ENCODE data around the gene VSIG10.
"Not testable (repeated sequence)": the region's sequence is repeated elsewhere in the genome, so short reads cannot be mapped to it uniquely, and the experiment has no call there.

VSIG10 gene

DNA sequence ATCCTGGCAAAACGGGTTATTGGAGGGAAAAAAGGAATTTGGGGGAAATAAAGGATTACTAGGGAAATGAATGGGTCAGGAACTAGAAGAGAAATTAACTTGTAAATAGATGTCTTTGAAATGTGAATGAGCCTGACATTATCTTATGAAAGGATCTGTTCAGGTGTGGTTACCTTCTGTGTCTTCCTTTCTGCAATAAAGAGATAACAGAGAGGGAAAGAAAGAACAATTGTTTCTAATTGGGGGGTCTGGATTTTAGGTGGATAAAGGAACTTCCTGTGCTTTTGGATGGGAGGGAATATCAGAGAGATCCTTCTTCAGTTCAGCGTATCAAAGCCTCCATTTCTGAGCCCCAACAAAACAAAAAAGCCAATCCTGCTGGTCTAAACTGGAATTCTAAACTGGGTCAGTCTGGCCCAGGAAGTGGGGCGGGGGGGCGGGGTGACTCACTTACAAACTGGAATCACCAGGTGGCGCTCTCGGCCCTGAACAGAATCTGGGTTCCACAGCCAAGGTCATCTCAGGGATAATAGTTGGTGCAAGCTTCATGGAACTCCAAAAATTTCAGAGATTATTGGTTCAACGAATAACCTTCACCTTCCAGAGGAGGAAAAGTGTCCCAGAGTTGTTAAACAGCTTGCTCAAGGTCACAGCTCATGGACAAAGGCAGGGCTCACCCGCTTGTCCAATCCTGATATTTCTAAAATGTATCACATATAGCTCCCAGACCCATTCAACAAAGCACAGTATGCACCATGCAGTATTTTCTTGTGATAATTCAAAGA, 17.0 kb upstream of the VSIG10 start:
- intact Hi-C loops (cut with DNase I): loop anchor here (5.0 kb wide), 1 partner anchor 257 kb away; the partner anchor contains the start of gene SUDS3
- DNase-seq: peak; percentile 61 to 93 (median 80)

DNA sequence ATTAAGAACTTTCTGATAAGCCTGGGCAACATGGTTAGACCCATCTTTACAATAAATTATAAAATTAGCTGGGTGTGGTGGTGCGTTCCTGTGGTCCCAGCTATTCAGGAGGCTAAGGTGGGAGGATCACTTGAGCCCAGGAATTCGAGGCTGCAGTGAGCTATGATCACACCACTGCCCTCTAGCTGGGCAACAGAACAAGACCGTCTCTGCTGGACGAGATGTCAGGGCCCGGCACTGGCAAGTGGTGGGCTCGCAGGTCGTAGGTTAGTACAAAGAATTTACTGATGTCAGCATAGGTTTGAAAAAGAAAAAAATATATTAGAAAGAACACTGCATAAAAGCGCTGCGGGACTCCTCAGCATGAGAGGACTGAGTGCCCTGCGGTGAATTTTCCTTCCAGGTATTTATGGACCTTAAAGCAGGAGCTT, 15.7 kb upstream of the VSIG10 start:
- no peak for DNase-seq
- intact Hi-C loops (cut with DNase I): no loop called here

DNA sequence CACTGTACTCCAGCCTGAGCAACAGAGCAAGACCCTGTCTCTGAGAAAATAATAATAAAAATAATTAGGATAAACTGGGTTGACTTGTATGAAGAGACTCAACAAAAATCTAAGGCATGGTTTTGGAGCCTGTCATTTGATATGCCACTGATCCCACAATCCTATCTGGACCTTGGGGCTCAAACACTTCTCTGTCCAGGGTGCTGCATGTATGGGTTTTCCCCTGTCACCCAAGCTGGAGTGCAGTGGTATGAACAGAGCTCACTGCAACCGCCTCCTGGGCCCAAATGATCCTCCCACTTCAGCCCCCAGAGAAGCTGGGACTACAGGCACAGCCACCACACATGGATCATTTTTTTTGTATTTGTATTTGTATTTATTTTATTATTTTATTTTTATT, 5.3 kb upstream of the VSIG10 start:
- DNase-seq: no peak
- intact Hi-C loops (cut with DNase I): no loop called here

GRCh38 chr12:118107694-118108093, 3.9 kb upstream of the VSIG10 start:
- no peak for DNase-seq
- intact Hi-C loops (cut with DNase I): no loop called here

DNA sequence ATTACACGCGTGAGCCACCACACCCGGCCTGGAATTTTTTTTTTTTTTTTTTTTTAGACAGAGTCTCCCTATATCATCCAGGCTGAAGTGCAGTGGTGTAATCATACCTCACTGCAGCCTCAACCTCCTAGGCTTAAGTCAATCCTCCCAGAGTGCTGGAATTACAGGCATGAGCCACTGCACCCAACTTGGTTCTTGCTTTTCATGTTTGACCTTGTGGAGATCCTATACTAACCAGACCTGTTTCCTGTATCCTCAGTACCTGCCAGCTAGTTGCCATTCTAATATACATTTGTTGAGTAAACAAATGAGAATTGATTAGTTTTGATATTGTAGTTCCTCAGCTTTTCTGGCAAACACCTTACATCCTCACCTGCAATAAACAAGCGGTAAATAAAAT, 3.2 kb upstream of the VSIG10 start:
- DNase-seq: no peak

GRCh38 chr12:118103201-118103600, 610 bp downstream of the VSIG10 start:
- DNase-seq: peak in 20 of 42 donors; percentile 7 to 52 (median 23)
- intact Hi-C loops (cut with DNase I): no loop called here

More for the DNA sequence above, 3.2 kb upstream of the VSIG10 start:
- intact Hi-C loops (cut with DNase I): no loop called here

- no peak for DNase-seq
- intact Hi-C loops (cut with DNase I): no loop called here
Observed at GRCh38 chr12:118102609-118103008, 1.2 kb downstream of the VSIG10 start.

DNA sequence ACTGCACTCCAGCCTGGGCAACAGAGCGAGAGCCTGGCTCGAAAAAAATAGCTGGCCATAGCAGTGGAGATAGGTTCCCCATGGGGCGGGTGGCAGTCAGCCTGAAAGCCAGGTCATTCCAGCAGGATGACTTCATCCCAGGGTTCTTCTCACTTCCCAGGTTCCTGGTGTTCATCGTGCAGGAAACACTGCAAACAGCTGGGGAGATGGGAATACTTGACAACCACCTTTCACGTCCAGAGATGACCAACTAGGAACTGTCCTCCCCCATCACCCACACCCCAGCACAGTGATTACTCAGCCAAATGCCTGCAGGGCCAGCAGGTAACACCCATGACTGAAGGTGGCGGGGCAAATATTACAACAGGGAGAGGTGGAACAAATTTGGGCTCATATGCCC, 1.7 kb downstream of the VSIG10 start:
- intact Hi-C loops (cut with DNase I): no loop called here
- DNase-seq: no peak

DNA sequence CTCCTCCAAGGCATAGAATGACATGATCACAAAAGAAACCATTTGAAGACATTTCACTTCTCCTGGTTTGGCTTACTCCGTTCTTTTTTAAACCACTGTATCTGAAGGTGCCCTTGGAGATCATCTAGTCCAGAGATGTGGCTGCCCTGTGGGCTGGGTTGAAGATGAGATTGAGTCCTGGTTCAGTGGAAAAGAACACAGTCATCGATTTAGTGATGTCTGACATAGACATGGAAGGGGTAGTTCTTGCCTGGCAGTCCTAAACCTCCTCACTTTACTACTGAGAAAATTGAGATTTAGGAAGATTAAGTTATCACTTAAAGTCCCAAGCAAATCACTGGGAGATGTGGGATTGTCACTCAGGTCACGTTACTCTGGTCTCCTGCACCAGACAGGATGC, 2.8 kb downstream of the VSIG10 start:
- intact Hi-C loops (cut with DNase I): no loop called here
- DNase-seq: no peak

GRCh38 chr12:118098911-118099671, 4.7 kb downstream of the VSIG10 start:
- no peak for DNase-seq
- intact Hi-C loops (cut with DNase I): no loop called here

- intact Hi-C loops (cut with DNase I): no loop called here
- no peak for DNase-seq
Observed at GRCh38 chr12:118098401-118098800, 5.4 kb downstream of the VSIG10 start.

- intact Hi-C loops (cut with DNase I): no loop called here
- no peak for DNase-seq
Observed at GRCh38 chr12:118094039-118094438, 9.8 kb downstream of the VSIG10 start.

- intact Hi-C loops (cut with DNase I): no loop called here
- no peak for DNase-seq
Observed at GRCh38 chr12:118089782-118090181, 14.0 kb downstream of the VSIG10 start.

- intact Hi-C loops (cut with DNase I): no loop called here
- no peak for DNase-seq
Observed at GRCh38 chr12:118082161-118082560, 21.6 kb downstream of the VSIG10 start.

DNA sequence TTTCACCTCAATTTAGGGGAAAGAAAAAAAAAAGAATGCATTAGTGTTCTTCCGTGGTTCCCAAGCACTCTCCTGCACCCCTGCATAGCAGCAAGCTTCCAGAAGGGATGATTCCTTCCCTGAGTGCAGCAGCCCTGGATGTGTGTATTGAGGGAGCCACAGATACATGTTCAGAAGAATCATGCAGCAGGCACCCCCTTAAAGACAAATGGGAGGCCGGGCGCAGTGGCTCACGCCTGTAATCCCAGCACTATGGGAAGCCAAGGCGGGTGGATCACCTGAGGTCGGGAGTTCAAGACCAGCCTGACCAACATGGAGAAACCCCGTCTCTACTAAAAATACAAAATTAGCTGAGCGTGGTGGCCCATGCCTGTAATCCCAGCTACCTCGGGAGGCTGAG, 22.3 kb downstream of the VSIG10 start:
- DNase-seq; intact Hi-C loops (cut with DNase I): not testable (repeated sequence)

DNA sequence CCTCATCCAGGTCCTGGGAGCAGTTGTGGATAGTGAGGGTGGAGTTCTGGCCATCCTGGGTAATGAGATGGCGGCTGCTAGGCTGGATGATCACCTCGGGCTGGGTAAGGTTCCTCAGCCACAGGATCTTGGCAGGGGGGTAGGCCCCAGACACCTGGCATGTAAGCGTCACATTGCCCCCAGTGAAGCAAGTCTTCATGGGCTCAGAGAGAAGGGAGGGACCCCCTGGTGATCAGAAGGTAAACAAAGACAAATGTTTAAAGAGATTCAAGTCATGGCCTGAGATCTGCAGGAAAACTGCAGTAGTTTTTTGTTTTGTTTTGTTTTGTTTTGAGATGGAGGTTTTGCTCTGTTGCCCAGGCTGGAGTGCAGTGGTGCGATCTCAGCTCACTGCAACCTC, 30.0 kb downstream of the VSIG10 start:
- intact Hi-C loops (cut with DNase I): no loop called here
- no peak for DNase-seq

- DNase-seq: no peak
- intact Hi-C loops (cut with DNase I): no loop called here
Observed at GRCh38 chr12:118070650-118071049, 33.2 kb downstream of the VSIG10 start.

- DNase-seq: no peak
- intact Hi-C loops (cut with DNase I): no loop called here
Observed at GRCh38 chr12:118068445-118068844, 35.4 kb downstream of the VSIG10 start.

- no peak for DNase-seq
- intact Hi-C loops (cut with DNase I): no loop called here
Observed at GRCh38 chr12:118065380-118065779, 38.4 kb downstream of the VSIG10 start.

- DNase-seq: no peak
- intact Hi-C loops (cut with DNase I): loop anchor here (5.0 kb wide), 1 partner anchor 313 kb away; the partner anchor contains the start of gene SUDS3
Observed at GRCh38 chr12:118064608-118065007, 39.2 kb downstream of the VSIG10 start.

Data from head of caudate nucleus (tissue), 42 donors.